ENCODE results near the gene BBS9. TPM values are rescaled to one million over a fixed set of nuclear protein-coding genes. Genes with fewer than 3 reads are reported as not detected.

The BBS9 gene
- total RNA-seq, 1 experiment from 2014 or later = 26.4 TPM

- Histone ChIP-seq H2AK5ac (ENCODE audit: insufficient read length, low read length) (no peak overlapping the region), H2BK15ac (ENCODE audit: low read depth, low read length) (no peak overlapping the region), H3K27ac (ENCODE audit: insufficient read length, low read depth, low read length) (no peak overlapping the region), H2BK12ac (ENCODE audit: insufficient read length, low read depth, low read length) (no peak overlapping the region), H4K5ac (ENCODE audit: insufficient read length, low read depth, low read length) (no peak overlapping the region), H3K79me2 (ENCODE audit: insufficient read depth, low read length) (no peaks in the 10 kb centered on the region), H2BK5ac (ENCODE audit: insufficient read length, low read length) (no peak overlapping the region), H2AFZ (ENCODE audit: low read length) (no peak overlapping the region), H4K20me1 (ENCODE audit: control insufficient read depth, insufficient read depth, insufficient read length) (no peaks in the 10 kb centered on the region), H3K79me1 (ENCODE audit: insufficient read depth, low read depth, low read length, poor library complexity, severe bottlenecking) (no peaks in the 10 kb centered on the region), H3K23me2 (ENCODE audit: insufficient read length, low read depth, low read length, poor library complexity, severe bottlenecking) (no peaks in the 10 kb centered on the region), H3K9ac (ENCODE audit: extremely low read depth, insufficient read length, low read length) (no peak overlapping the region), H3K27me3 (ENCODE audit: insufficient read depth, low read length) (no peaks in the 10 kb centered on the region), H3K4me1 (ENCODE audit: insufficient read depth, low read length) (no peaks in the 10 kb centered on the region), H3T11ph (ENCODE audit: low read length) (no peak overlapping the region), H3K4me2 (ENCODE audit: insufficient read depth, insufficient read length, low read length) (no peak overlapping the region), H2BK120ac (ENCODE audit: low read depth, low read length, poor library complexity, severe bottlenecking) (no peak overlapping the region), H2BK20ac (ENCODE audit: low read depth, low read length, poor library complexity, severe bottlenecking) (no peak overlapping the region), H3K56ac (ENCODE audit: insufficient read length, low read depth, low read length) (no peak overlapping the region), H3K18ac (ENCODE audit: insufficient read length, low read depth, low read length) (no peak overlapping the region), H3K14ac (ENCODE audit: insufficient read depth, low read length) (no peak overlapping the region), H4K91ac (ENCODE audit: insufficient read length, low read depth, low read length) (no peak overlapping the region), H3K4ac (ENCODE audit: low read depth, low read length) (no peak overlapping the region), H4K8ac (replicated peaks; ENCODE audit: insufficient read length, low read depth, low read length) (no peak overlapping the region), H3K9me3 (ENCODE audit: control insufficient read depth, low read depth, low read length) (no peaks in the 10 kb centered on the region), H3K23ac (ENCODE audit: insufficient read length, low read depth, low read length) (no peak overlapping the region)
- Mint-ChIP-seq H3K4me3 (no peak overlapping the region), H3K36me3 (ENCODE audit: insufficient read depth in 1 of 3, low read depth in 3 of 3) (no peaks in the 10 kb centered on the region), H3K9me3 (peaks cover 4 to 6% of the 10 kb centered on the region in 2 experiments; a peak in 3 of 5 replicates), H3K27me3 (ENCODE audit: low read depth) (no peaks in the 10 kb centered on the region), H3K4me1 (no peaks in the 10 kb centered on the region), H3K27ac (no peak overlapping the region)
- DNase-seq = no peak
- no CpG with 5 or more reads among the region's 2 CpGs for WGBS (ENCODE audit: extremely low coverage, insufficient read length, low lambda C conversion rate)
- TF ChIP-seq CTCF (conservative IDR thresholded peaks at IDR 0.05) = no peak
Observed at GRCh38 chr7:33616752-33617151, 487.4 kb downstream of the BBS9 start.
